NCI-H128 (cell line): ENCODE results near the gene NUDT17.

Source experiments
- DNase-seq: peaks from one replicate; lab custom pipeline; 2025; ENCODE audit not compliant: unreplicated experiment; lab: John Stamatoyannopoulos, UW

NUDT17 gene

DNA sequence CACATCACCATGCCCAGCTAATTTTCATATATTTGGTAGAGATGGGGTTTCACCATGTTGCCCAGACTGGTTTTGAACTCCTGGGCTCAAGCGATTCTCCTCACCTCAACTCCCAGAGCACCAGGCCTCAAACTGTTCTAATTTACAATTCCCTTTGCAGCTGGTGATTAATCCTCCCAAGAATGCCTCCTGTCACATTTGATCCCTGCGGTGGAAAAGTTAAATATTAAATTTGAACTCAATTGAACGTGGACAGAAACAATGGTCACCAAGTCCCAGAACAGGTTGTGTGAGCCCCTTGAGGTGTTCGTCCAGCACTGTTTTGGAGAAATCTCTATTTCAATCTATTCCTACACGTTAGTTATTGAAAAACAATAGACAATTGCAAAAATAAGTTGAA, 42.2 kb downstream of the NUDT17 start:
- no peak for DNase-seq

DNA sequence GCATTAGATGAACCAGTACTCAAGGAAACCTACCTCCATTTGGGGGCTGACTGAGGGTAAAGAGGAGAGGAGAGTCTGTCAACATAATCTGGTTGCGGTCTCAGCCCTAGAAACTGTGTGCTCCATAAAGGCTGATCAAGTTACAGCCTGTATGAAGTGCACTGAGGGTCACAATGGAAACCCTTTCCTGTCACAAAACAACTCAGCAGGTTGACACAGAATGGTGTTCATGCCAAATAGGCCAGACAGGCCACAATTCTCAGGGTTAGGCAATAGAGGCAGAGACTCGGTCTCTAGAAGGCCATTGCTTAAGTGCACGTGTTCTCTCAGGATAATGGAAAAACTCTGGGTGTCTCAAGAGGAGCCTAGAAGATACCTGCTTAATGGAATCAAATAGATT, 44.3 kb downstream of the NUDT17 start:
- peak; percentile 89 for DNase-seq

DNA sequence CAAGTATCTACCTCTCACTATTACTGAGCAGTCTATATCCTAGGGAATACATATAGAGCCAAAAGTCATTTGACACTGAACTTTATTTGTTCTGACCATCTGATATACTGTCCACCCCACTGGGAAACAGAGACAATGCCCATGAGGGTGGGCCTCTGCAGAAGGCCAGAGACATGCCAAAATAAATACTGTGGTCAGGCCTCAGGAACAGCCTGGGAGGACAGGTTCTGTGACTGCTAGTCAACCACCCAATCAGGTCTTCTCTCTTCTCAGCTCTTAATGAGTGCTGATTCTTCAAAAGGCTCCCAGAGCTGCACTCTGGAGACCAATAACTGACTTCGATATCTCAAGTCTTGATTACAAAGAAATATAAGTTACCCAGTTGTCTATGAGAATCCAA, 45.7 kb downstream of the NUDT17 start:
- no peak for DNase-seq

DNA sequence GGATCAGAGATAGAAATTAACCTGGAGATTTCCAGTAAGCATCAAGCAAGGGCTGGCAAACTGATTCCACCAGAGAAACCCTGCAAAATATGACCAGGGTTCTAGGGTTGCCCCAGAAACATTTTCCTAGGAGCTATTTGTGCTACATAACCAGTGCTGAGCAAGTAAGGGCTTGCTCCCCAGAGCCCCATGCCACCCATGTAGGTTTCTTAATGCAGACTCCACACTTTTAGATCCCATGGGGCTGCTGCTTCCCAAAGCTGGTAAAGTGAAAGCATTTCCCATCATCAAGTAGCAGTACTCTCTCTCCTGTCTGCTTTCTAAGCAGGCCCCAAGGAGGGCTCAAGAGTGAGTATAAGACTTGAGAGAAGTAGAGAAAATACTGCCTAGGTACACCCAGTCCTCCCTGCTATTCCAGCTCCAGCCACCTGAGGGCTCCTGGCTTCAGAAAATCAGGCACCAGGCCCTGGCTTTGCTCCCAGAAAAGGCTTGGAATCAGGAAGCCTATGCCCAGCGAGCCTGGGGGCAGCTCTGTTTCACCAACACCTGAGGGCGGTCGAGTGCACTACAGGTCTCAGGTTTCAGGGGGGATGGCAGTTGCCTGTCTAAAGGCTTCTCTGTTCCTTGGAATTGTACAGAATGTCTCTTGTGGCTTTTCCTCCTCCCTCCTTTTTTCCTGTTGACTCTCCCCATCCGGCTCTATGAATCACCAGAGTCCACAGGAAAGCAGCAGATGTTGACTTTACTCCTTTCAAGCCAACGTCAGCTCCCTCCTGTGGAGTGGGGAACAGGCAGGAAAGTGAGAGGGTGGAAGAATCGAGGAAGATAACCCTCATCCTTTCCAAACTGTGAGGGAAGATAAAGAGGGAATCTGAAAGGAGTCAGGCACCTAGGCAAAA, 46.4 kb downstream of the NUDT17 start:
- DNase-seq = peak; percentile 97

DNA sequence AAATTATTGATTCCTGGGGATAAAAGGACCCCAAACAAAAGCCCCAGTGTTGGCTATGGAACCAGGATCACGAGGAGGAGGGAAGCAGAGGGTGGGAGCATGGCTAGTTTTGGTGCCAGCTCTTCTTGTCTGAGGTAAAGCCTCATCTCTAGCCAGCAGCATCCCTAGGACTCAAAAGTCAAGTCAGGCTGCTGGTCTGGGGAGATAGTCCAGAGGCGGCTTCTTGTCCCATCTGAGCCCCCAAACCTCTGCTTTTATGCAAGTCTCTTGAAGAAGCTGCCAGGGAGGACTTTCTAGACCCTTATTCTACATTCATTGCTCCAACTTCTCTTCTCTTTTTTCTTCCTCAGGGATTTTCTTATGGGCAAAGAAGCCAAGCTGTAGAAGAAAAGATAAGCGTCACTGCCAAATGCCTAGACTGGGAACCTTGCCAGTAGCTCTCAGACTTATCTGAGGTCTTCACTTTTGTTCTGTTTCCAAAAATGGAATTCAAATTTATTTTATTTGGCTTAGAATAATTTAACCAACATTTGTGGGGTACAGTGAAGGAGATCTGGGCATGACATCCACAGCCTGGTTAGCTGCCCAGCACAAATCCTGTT, 47.2 kb downstream of the NUDT17 start:
- DNase-seq = no peak

DNA sequence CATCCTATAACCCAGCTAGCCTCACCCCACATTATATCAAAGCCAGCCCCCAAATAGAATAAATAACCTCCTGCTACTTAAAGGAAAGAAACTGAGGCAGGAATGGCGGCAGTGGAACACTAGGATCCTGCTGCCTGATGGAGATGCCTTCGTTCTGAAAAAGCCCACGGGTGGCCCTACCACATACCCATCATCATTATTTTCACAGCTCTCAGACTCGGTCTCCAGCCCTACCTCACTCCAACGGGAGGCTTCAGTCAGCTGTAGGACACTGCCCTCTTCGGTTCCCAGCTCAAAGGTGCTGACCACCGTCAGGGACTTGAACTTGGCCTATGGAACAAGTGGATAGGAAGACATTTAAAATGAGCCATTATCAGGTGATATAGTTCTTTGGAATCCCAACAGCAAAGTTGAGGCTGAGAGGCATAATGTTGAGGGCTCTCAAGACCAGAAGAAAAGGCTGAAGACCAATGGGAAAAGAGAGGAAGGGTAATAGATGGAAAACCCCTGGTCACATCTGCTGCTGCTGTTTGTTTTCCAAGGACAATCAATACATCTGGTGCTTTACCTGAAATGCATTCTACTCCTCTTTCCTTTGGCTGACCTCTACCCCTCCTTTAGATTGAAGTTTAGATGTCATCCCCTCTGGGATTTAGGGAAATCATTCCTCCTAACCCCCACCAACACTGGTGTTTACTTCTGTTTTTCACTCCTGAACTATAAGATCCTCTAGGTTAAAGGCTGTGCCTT, 48.1 kb downstream of the NUDT17 start:
- no peak for DNase-seq

DNA sequence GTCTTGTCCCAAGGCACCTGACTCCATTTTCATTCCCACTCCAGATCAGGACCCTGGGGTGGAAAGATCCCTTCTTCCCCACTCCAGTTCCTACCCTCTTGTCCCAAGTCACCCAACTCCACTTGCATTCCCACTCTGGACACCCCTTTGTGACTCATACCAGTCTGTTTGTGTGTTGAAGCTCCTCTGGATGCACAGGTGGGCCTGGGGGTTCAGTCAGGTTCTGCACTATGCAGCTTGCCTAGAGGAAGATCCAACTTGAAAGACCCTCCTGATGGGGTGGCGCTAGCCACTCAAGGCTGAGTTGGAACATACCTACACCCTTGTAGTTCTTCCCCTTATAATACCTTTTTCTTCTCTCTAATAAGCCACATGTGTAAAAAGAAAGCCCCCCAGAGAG, 50.0 kb downstream of the NUDT17 start:
- no peak for DNase-seq

DNA sequence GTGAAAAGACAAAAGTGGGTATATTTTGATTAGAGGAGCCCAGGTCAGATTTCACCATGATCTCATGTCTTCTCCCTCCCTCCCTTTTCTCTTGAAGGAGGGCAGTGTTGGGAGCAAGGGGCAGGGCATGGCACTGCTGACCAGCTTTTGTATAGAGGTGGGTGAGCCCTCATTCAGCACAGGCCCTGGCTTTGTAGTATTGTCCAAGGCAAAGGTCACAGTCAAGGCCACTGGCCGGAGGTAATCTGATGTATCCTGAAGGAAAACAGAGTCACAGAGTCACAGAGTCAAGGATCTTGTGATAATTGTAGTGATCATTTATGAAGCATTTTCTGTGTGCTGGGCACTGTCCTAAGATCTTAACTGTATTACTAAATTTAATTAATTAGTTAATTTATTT, 52.5 kb downstream of the NUDT17 start:
- DNase-seq = no peak
